ENCODE measurements around the gene GPD1. TPM values are rescaled to one million over a fixed set of nuclear protein-coding genes. Genes with fewer than 3 reads are reported as not detected.

GPD1 gene
- total and polyA plus RNA-seq, 10 of the 15 experiments (the other 5 are each of a cell fraction or from before 2014, with no cell fraction given): 0.04 to 0.61 (median 0.26) TPM; not detected in 1

DNA sequence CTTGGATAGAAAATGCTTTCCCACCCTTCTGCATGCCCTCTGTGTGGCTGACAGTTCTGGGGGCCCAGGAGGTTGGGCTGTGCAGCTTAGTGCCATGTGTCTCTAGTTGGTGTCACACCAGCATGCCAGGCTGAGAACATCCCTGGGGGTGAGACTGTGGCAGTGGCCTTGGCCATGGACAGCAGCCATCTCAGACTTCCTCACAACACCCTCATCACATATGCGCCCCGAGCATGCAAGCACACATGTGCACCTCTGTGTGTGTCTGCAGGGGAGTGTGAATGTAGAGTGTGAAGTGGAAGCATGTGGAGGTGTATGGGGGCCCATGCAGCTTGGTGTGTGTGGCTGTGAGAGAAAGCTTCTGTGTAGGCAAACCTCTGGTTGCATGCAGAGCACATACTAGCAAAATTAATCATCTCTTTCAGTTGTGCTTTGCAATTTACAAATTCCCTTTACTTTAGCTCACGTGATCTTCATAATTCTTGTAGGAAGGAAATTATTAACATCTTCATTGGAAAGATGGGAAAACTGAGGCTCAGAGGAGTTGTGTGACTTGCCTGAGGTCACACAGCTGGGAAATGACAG lies 38.0 kb upstream of the GPD1 start (continued):
- TF ChIP-seq, protein P1, sequence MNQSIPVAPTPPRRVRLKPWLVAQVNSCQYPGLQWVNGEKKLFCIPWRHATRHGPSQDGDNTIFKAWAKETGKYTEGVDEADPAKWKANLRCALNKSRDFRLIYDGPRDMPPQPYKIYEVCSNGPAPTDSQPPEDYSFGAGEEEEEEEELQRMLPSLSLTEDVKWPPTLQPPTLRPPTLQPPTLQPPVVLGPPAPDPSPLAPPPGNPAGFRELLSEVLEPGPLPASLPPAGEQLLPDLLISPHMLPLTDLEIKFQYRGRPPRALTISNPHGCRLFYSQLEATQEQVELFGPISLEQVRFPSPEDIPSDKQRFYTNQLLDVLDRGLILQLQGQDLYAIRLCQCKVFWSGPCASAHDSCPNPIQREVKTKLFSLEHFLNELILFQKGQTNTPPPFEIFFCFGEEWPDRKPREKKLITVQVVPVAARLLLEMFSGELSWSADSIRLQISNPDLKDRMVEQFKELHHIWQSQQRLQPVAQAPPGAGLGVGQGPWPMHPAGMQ (IDR thresholded peaks at IDR 0.05; ENCODE audit: borderline replicate concordance): no peak
- TF ChIP-seq EP300 (IDR thresholded peaks at IDR 0.05; ENCODE audit: borderline replicate concordance in 1 of 2, control insufficient read depth in 1 of 2, low read depth in 2 of 2, low read length in 2 of 2): no peak
- no peak for TF ChIP-seq CHD1 (IDR thresholded peaks at IDR 0.05; ENCODE audit: low read depth, low read length)
- no peak for TF ChIP-seq KAT2A (conservative IDR thresholded peaks at IDR 0.05; ENCODE audit: control insufficient read depth, low read depth, low read length)

GRCh38 chr12:50066402-50066801 lies 37.4 kb upstream of the GPD1 start:
- Histone ChIP-seq H3K4me2 (ENCODE audit: control insufficient read depth, insufficient read depth) (no peak overlapping the region), H3K9me3 (replicated peaks; ENCODE audit: control insufficient read depth, insufficient read depth, low read length) (no peaks in the 10 kb centered on the region), H3K36me3 (ENCODE audit: control insufficient read depth in 2 of 2, insufficient read depth in 2 of 2, low read length in 1 of 2) (no peaks in the 10 kb centered on the region), H4K20me1 (ENCODE audit: control insufficient read depth, insufficient read depth) (no peaks in the 10 kb centered on the region), H2AFZ (ENCODE audit: control insufficient read depth, low read depth, low read length) (no peak overlapping the region), H3K27me3 (replicated peaks in 1 of 2; ENCODE audit: control insufficient read depth in 2 of 2, insufficient read depth in 2 of 2, low read length in 1 of 2) (no peaks in the 10 kb centered on the region; a peak in 2 of 4 replicates), H3K27ac (ENCODE audit: control insufficient read depth, insufficient read depth) (no peak overlapping the region), H3K9ac (ENCODE audit: control insufficient read depth, insufficient read depth, low read length) (no peak overlapping the region), H3K79me2 (ENCODE audit: control insufficient read depth, insufficient read depth, low read length) (no peaks in the 10 kb centered on the region), H3K4me3 (no peak overlapping the region), H3K4me1 (ENCODE audit: control insufficient read depth, insufficient read depth, low read length) (no peaks in the 10 kb centered on the region)
- CTCF ChIA-PET: interaction anchor here (0.9 to 8.0 kb wide), 10 partner anchors 8 to 265 kb away, joined by 3 to 121 read pairs (median 4); partner anchors contain the start of gene SMARCD1
- SMC1A ChIA-PET (ENCODE audit: uncharacterized antibody, unreplicated experiment): interaction anchor here (1.5 to 5.2 kb wide), 3 partner anchors 29 to 98 kb away, joined by 3 to 37 read pairs (median 6); no protein-coding TSS in a partner anchor
- FAIRE-seq: no peak
- intact Hi-C loops (cut with micrococcal nuclease; ENCODE audit: unreplicated experiment) (no loop called here), in situ Hi-C loops (cut with MboI) (loop anchor here (5.0 kb wide), 1 partner anchor 94 kb away; the partner anchor contains the start of gene AQP6)
- peak; percentile 65 for ATAC-seq
- DNase-seq (ENCODE audit: low read depth, low spot score): no peak
- WGBS (ENCODE audit: insufficient coverage, insufficient replicate concordance, low lambda C conversion rate, missing lambda C conversion rate): 20% methylated on average over 5 of the region's 5 CpGs
- RAD21 ChIA-PET (ENCODE audit: unreplicated experiment): interaction anchor here (2.1 to 7.3 kb wide), 2 partner anchors 10 to 99 kb away, joined by 6 to 74 read pairs; no protein-coding TSS in a partner anchor
- no TSS peak for BruUV-seq (replicated peaks)
- POLR2A ChIA-PET: no interaction called here
- TF ChIP-seq RUNX3 (IDR thresholded peaks at IDR 0.05; ENCODE audit: low read length): no peak
- no peak for TF ChIP-seq MYB (IDR thresholded peaks at IDR 0.05; ENCODE audit: borderline replicate concordance, low read depth, low read length)
- no peak for TF ChIP-seq DPF2 (IDR thresholded peaks at IDR 0.05)
- TF ChIP-seq CBX3 (IDR thresholded peaks at IDR 0.05; ENCODE audit: borderline replicate concordance, low read depth): no peak
- TF ChIP-seq ETV6 (conservative IDR thresholded peaks at IDR 0.05 in 1 of 2, IDR thresholded peaks at IDR 0.05 in 1 of 2; ENCODE audit: borderline replicate concordance in 1 of 2, low read depth in 1 of 2): no peak
- TF ChIP-seq, protein P2, sequence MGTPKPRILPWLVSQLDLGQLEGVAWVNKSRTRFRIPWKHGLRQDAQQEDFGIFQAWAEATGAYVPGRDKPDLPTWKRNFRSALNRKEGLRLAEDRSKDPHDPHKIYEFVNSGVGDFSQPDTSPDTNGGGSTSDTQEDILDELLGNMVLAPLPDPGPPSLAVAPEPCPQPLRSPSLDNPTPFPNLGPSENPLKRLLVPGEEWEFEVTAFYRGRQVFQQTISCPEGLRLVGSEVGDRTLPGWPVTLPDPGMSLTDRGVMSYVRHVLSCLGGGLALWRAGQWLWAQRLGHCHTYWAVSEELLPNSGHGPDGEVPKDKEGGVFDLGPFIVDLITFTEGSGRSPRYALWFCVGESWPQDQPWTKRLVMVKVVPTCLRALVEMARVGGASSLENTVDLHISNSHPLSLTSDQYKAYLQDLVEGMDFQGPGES (IDR thresholded peaks at IDR 0.05): no peak
- no peak for TF ChIP-seq FOS (IDR thresholded peaks at IDR 0.05; ENCODE audit: borderline replicate concordance, extremely low read depth, insufficient read length)
- TF ChIP-seq NR2C1 (IDR thresholded peaks at IDR 0.05): no peak
- TF ChIP-seq WRNIP1 (IDR thresholded peaks at IDR 0.05; ENCODE audit: borderline replicate concordance, low read depth, low read length): no peak
- TF ChIP-seq ZNF384 (IDR thresholded peaks at IDR 0.05; ENCODE audit: borderline replicate concordance, low read depth, low read length): no peak
- TF ChIP-seq CBFB (IDR thresholded peaks at IDR 0.05; ENCODE audit: low read depth): no peak
- TF ChIP-seq TAF1 (IDR thresholded peaks at IDR 0.05; ENCODE audit: borderline replicate concordance, low read depth, low read length): no peak
- TF ChIP-seq NR2C2 (IDR thresholded peaks at IDR 0.05; ENCODE audit: borderline replicate concordance, control insufficient read depth, insufficient read length, low read depth): no peak
- no peak for TF ChIP-seq NBN (IDR thresholded peaks at IDR 0.05)
- no peak for TF ChIP-seq MYC (IDR thresholded peaks at IDR 0.05; ENCODE audit: insufficient read depth, insufficient read length, insufficient replicate concordance, low read length, severe bottlenecking)

All from GM12878 (cell line).